Measurements from ENCODE around the gene CNDP1. TPM values are rescaled to one million over a fixed set of nuclear protein-coding genes. Genes with fewer than 3 reads are reported as not detected.

CNDP1 gene
- polyA plus RNA-seq, 1 donor (not counting 4 experiments of a cell fraction or from before 2014, with no cell fraction given), result not detected

GRCh38 chr18:74507927-74508326 lies 26.4 kb upstream of the CNDP1 start:
- DNase-seq (ENCODE audit: low read depth, low spot score), result no peak
- no peaks in the 10 kb centered on the region for H3K27me3 ChIP-seq (ENCODE audit: control insufficient read depth, extremely low read depth, insufficient read depth, low read length)
- no peaks in the 10 kb centered on the region for H3K9me1 ChIP-seq (ENCODE audit: control insufficient read depth, extremely low read depth, insufficient read depth, low read length)
- no peak for TF ChIP-seq CTCF (optimal IDR thresholded peaks at IDR 0.05 in 1 of 3, IDR thresholded peaks at IDR 0.05 in 1 of 3, conservative IDR thresholded peaks at IDR 0.05 in 1 of 3; ENCODE audit: extremely low read depth in 1 of 3, insufficient read depth in 2 of 3, low read length in 3 of 3)
- TF ChIP-seq EZH2 (IDR thresholded peaks at IDR 0.05; ENCODE audit: low read length), result no peak
- dilution Hi-C loops (cut with MboI; ENCODE audit: extremely low pct_ligation_motif_present, low sequenced_read_pairs), result no loop called here
- H3K27ac ChIP-seq (ENCODE audit: control insufficient read depth, insufficient read depth, low read length), result no peak overlapping the region
- no peak overlapping the region for H3K4me2 ChIP-seq (ENCODE audit: control insufficient read depth, extremely low read depth, insufficient read depth, low read depth, low read length)
- H3K9me3 ChIP-seq (ENCODE audit: control insufficient read depth, low read depth, low read length), result no peaks in the 10 kb centered on the region
- peaks cover 22% of the 10 kb centered on the region for H3K79me2 ChIP-seq (ENCODE audit: control insufficient read depth, insufficient read depth, low read length)
- no peak overlapping the region for H3K9ac ChIP-seq (ENCODE audit: control insufficient read depth, extremely low read depth, insufficient read depth, low read length)
- H3K4me3 ChIP-seq (ENCODE audit: control insufficient read depth in 2 of 3, extremely low read depth in 1 of 3, insufficient read depth in 2 of 3, low read depth in 1 of 3, low read length in 3 of 3), result no peak overlapping the region
- no peak overlapping the region for H2AFZ ChIP-seq (ENCODE audit: control insufficient read depth, low read length)
- H3K36me3 ChIP-seq (ENCODE audit: control insufficient read depth in 2 of 2, extremely low read depth in 1 of 2, insufficient read depth in 2 of 2, low read length in 2 of 2), result peaks cover 41 to 51% of the 10 kb centered on the region in 2 experiments
- H4K20me1 ChIP-seq (ENCODE audit: control insufficient read depth, extremely low read depth, insufficient read depth, low read length), result no peaks in the 10 kb centered on the region
- no peaks in the 10 kb centered on the region for H3K4me1 ChIP-seq (ENCODE audit: control insufficient read depth, extremely low read depth, insufficient read depth, low read length)
- no peak for FAIRE-seq

- no peak overlapping the region for H2AFZ ChIP-seq (ENCODE audit: control insufficient read depth, low read length)
- no peak overlapping the region for H3K4me2 ChIP-seq (ENCODE audit: control insufficient read depth, extremely low read depth, insufficient read depth, low read depth, low read length)
- H3K9me3 ChIP-seq (ENCODE audit: control insufficient read depth, low read depth, low read length), result no peaks in the 10 kb centered on the region
- dilution Hi-C loops (cut with MboI; ENCODE audit: extremely low pct_ligation_motif_present, low sequenced_read_pairs), result no loop called here
- H3K79me2 ChIP-seq (ENCODE audit: control insufficient read depth, insufficient read depth, low read length), result peaks cover 23% of the 10 kb centered on the region
- H3K27me3 ChIP-seq (ENCODE audit: control insufficient read depth, extremely low read depth, insufficient read depth, low read length), result no peaks in the 10 kb centered on the region
- no peak for DNase-seq (ENCODE audit: low read depth, low spot score)
- no peaks in the 10 kb centered on the region for H3K4me1 ChIP-seq (ENCODE audit: control insufficient read depth, extremely low read depth, insufficient read depth, low read length)
- H3K36me3 ChIP-seq (ENCODE audit: control insufficient read depth in 2 of 2, extremely low read depth in 1 of 2, insufficient read depth in 2 of 2, low read length in 2 of 2), result peaks cover 39 to 50% of the 10 kb centered on the region in 2 experiments
- H3K4me3 ChIP-seq (ENCODE audit: control insufficient read depth in 2 of 3, extremely low read depth in 1 of 3, insufficient read depth in 2 of 3, low read depth in 1 of 3, low read length in 3 of 3), result no peak overlapping the region
- no peak for TF ChIP-seq EZH2 (IDR thresholded peaks at IDR 0.05; ENCODE audit: low read length)
- TF ChIP-seq CTCF (optimal IDR thresholded peaks at IDR 0.05 in 1 of 3, IDR thresholded peaks at IDR 0.05 in 1 of 3, conservative IDR thresholded peaks at IDR 0.05 in 1 of 3; ENCODE audit: extremely low read depth in 1 of 3, insufficient read depth in 2 of 3, low read length in 3 of 3), result no peak
- no peak for FAIRE-seq
- H3K27ac ChIP-seq (ENCODE audit: control insufficient read depth, insufficient read depth, low read length), result no peak overlapping the region
- no peaks in the 10 kb centered on the region for H3K9me1 ChIP-seq (ENCODE audit: control insufficient read depth, extremely low read depth, insufficient read depth, low read length)
- no peak overlapping the region for H3K9ac ChIP-seq (ENCODE audit: control insufficient read depth, extremely low read depth, insufficient read depth, low read length)
- H4K20me1 ChIP-seq (ENCODE audit: control insufficient read depth, extremely low read depth, insufficient read depth, low read length), result no peaks in the 10 kb centered on the region
Observed at GRCh38 chr18:74508366-74508765, 25.9 kb upstream of the CNDP1 start.
